MM.1S (cell line): ENCODE data around the gene DNAJC18.

Experiments used
- EZH2 ChIP-seq: fragments of 300-600 bp; sonication (generic); optimal IDR thresholded peaks from 2 replicates; pipeline ENCODE3; 2017; ENCODE audit warnings: low read depth, mild to moderate bottlenecking, antibody characterized with exemption, low read length, mixed read lengths
- EZH2phosphoT487 ChIP-seq: fragments of 300-600 bp; sonication (generic); IDR thresholded peaks from 2 replicates; pipeline ENCODE4 v1.6.1; 2018; ENCODE audit warnings: antibody characterized with exemption, low read length
- TF ChIP-seq, protein P1 (sequence below): fragments of 300-600 bp; sonication (generic); IDR thresholded peaks from 2 replicates; pipeline ENCODE4 v1.5.1; 2016; ENCODE audit warnings: antibody characterized with exemption, low read length, mixed read lengths

- TF ChIP-seq, protein P1, sequence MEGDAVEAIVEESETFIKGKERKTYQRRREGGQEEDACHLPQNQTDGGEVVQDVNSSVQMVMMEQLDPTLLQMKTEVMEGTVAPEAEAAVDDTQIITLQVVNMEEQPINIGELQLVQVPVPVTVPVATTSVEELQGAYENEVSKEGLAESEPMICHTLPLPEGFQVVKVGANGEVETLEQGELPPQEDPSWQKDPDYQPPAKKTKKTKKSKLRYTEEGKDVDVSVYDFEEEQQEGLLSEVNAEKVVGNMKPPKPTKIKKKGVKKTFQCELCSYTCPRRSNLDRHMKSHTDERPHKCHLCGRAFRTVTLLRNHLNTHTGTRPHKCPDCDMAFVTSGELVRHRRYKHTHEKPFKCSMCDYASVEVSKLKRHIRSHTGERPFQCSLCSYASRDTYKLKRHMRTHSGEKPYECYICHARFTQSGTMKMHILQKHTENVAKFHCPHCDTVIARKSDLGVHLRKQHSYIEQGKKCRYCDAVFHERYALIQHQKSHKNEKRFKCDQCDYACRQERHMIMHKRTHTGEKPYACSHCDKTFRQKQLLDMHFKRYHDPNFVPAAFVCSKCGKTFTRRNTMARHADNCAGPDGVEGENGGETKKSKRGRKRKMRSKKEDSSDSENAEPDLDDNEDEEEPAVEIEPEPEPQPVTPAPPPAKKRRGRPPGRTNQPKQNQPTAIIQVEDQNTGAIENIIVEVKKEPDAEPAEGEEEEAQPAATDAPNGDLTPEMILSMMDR, result no peak
- TF ChIP-seq EZH2 (no peak), EZH2phosphoT487 (no peak)
Observed at GRCh38 chr5:139481580-139482049, 42.3 kb upstream of the DNAJC18 start.
